Measurements from ENCODE around the gene LINGO1. TPM values are rescaled to one million over a fixed set of nuclear protein-coding genes. Genes with fewer than 3 reads are reported as not detected.

The LINGO1 gene
- total and polyA plus RNA-seq, 4 donors: 0.50 to 1.6 (median 0.75) TPM; not detected in 1

GRCh38 chr15:77622934-77623754 is 9.6 kb downstream of the LINGO1 start:
- DNase-seq (ENCODE audit: low spot score): no peak
- 58% methylated on average over 18 of the region's 18 CpGs for WGBS

GRCh38 chr15:77622209-77622933 is 10.3 kb downstream of the LINGO1 start:
- Histone ChIP-seq H3K27ac (ENCODE audit: low read depth in 1 of 2, low read length in 2 of 2) (no peak overlapping the region), H3K36me3 (ENCODE audit: control insufficient read depth in 4 of 4, insufficient read depth in 3 of 4, low read depth in 1 of 4, low read length in 3 of 4) (no peaks in the 10 kb centered on the region), H3K4me1 (ENCODE audit: control insufficient read depth in 4 of 4, insufficient read depth in 4 of 4, low read length in 3 of 4) (no peaks in the 10 kb centered on the region), H3K4me3 (ENCODE audit: low read depth in 1 of 3, low read length in 3 of 3) (no peak overlapping the region), H3K27me3 (ENCODE audit: control insufficient read depth in 4 of 4, insufficient read depth in 4 of 4, low read length in 3 of 4) (no peaks in the 10 kb centered on the region), H3K9ac (ENCODE audit: low read depth in 1 of 2, low read length in 2 of 2) (no peak overlapping the region), H3K9me3 (ENCODE audit: control insufficient read depth in 4 of 4, low read length in 3 of 4) (no peaks in the 10 kb centered on the region)
- DNase-seq (ENCODE audit: low spot score): no peak
- WGBS: 56% methylated on average over 22 of the region's 22 CpGs
- TF ChIP-seq RAD21 (IDR thresholded peaks at IDR 0.05) (no peak), HNF4A (conservative IDR thresholded peaks at IDR 0.05) (no peak)

More at GRCh38 chr15:77622934-77623754, 9.6 kb downstream of the LINGO1 start:
- no peaks in the 10 kb centered on the region for H3K4me1 ChIP-seq (ENCODE audit: control insufficient read depth in 4 of 4, insufficient read depth in 4 of 4, low read length in 3 of 4)
- no peaks in the 10 kb centered on the region for H3K36me3 ChIP-seq (ENCODE audit: control insufficient read depth in 4 of 4, insufficient read depth in 3 of 4, low read depth in 1 of 4, low read length in 3 of 4)
- H3K4me3 ChIP-seq (ENCODE audit: low read depth in 1 of 3, low read length in 3 of 3): no peak overlapping the region
- H3K9me3 ChIP-seq (ENCODE audit: control insufficient read depth in 4 of 4, low read length in 3 of 4): peaks cover 0 to 4% (median 0%) of the 10 kb centered on the region in 4 donors
- H3K27ac ChIP-seq (ENCODE audit: low read depth in 1 of 2, low read length in 2 of 2): no peak overlapping the region
- no peak overlapping the region for H3K9ac ChIP-seq (ENCODE audit: low read depth in 1 of 2, low read length in 2 of 2)
- H3K27me3 ChIP-seq (ENCODE audit: control insufficient read depth in 4 of 4, insufficient read depth in 4 of 4, low read length in 3 of 4): no peaks in the 10 kb centered on the region
- no peak for TF ChIP-seq EGR1 (IDR thresholded peaks at IDR 0.05; ENCODE audit: low read depth in 2 of 2)
- TF ChIP-seq ATF3 (IDR thresholded peaks at IDR 0.05): no peak
- TF ChIP-seq HNF4A (conservative IDR thresholded peaks at IDR 0.05): no peak
- no peak for TF ChIP-seq NR2F2 (IDR thresholded peaks at IDR 0.05)
- no peak for TF ChIP-seq RAD21 (IDR thresholded peaks at IDR 0.05)
- no peak for TF ChIP-seq GABPA (IDR thresholded peaks at IDR 0.05 in 1 of 2, conservative IDR thresholded peaks at IDR 0.05 in 1 of 2)

GRCh38 chr15:77621847-77622208 is 10.9 kb downstream of the LINGO1 start:
- H3K9me3 ChIP-seq (ENCODE audit: control insufficient read depth in 4 of 4, low read length in 3 of 4): no peaks in the 10 kb centered on the region
- H3K27ac ChIP-seq (ENCODE audit: low read depth in 1 of 2, low read length in 2 of 2): no peak overlapping the region
- no peaks in the 10 kb centered on the region for H3K27me3 ChIP-seq (ENCODE audit: control insufficient read depth in 4 of 4, insufficient read depth in 4 of 4, low read length in 3 of 4)
- no peak for DNase-seq (ENCODE audit: low spot score)
- TF ChIP-seq HNF4A (conservative IDR thresholded peaks at IDR 0.05) (no peak), MAX (IDR thresholded peaks at IDR 0.05) (no peak), FOXA1 (IDR thresholded peaks at IDR 0.05) (no peak), JUND (IDR thresholded peaks at IDR 0.05) (no peak), EGR1 (IDR thresholded peaks at IDR 0.05; ENCODE audit: low read depth in 2 of 2) (no peak), YY1 (IDR thresholded peaks at IDR 0.05) (no peak), ATF3 (IDR thresholded peaks at IDR 0.05) (no peak), RXRA (IDR thresholded peaks at IDR 0.05) (no peak), ZBTB33 (IDR thresholded peaks at IDR 0.05) (no peak), NR2F2 (IDR thresholded peaks at IDR 0.05) (no peak), SP1 (IDR thresholded peaks at IDR 0.05) (no peak), REST (IDR thresholded peaks at IDR 0.05) (no peak), GABPA (IDR thresholded peaks at IDR 0.05 in 1 of 2, conservative IDR thresholded peaks at IDR 0.05 in 1 of 2) (no peak), HNF4G (IDR thresholded peaks at IDR 0.05) (no peak), FOXA2 (IDR thresholded peaks at IDR 0.05) (no peak), CTCF (IDR thresholded peaks at IDR 0.05; ENCODE audit: low read depth, low read length, missing input control) (no peak), TAF1 (conservative IDR thresholded peaks at IDR 0.05) (no peak)
- no peak overlapping the region for H3K9ac ChIP-seq (ENCODE audit: low read depth in 1 of 2, low read length in 2 of 2)
- no peaks in the 10 kb centered on the region for H3K4me1 ChIP-seq (ENCODE audit: control insufficient read depth in 4 of 4, insufficient read depth in 4 of 4, low read length in 3 of 4)
- 91% methylated on average over 16 of the region's 16 CpGs for WGBS
- no peak overlapping the region for H3K4me3 ChIP-seq (ENCODE audit: low read depth in 1 of 3, low read length in 3 of 3)
- no peaks in the 10 kb centered on the region for H3K36me3 ChIP-seq (ENCODE audit: control insufficient read depth in 4 of 4, insufficient read depth in 3 of 4, low read depth in 1 of 4, low read length in 3 of 4)

All from liver (tissue), 9 donors.